ENCODE measurements around the gene MRPL4. TPM values are rescaled to one million over a fixed set of nuclear protein-coding genes. Genes with fewer than 3 reads are reported as not detected.

The MRPL4 gene
- polyA plus RNA-seq, 1 donor (not counting 4 experiments of a cell fraction or from before 2014, with no cell fraction given) = 29.4 TPM

- Histone ChIP-seq H3K4me3 (ENCODE audit: control insufficient read depth in 2 of 3, extremely low read depth in 1 of 3, insufficient read depth in 2 of 3, low read depth in 1 of 3, low read length in 3 of 3) (no peak overlapping the region), H3K4me2 (ENCODE audit: control insufficient read depth, extremely low read depth, insufficient read depth, low read depth, low read length) (no peak overlapping the region), H3K27me3 (ENCODE audit: control insufficient read depth, extremely low read depth, insufficient read depth, low read length) (no peaks in the 10 kb centered on the region), H3K9me1 (ENCODE audit: control insufficient read depth, extremely low read depth, insufficient read depth, low read length) (no peaks in the 10 kb centered on the region), H4K20me1 (ENCODE audit: control insufficient read depth, extremely low read depth, insufficient read depth, low read length) (no peaks in the 10 kb centered on the region), H3K4me1 (ENCODE audit: control insufficient read depth, extremely low read depth, insufficient read depth, low read length) (peaks cover 6% of the 10 kb centered on the region), H3K79me2 (ENCODE audit: control insufficient read depth, insufficient read depth, low read length) (no peaks in the 10 kb centered on the region), H2AFZ (ENCODE audit: control insufficient read depth, low read length) (no peak overlapping the region), H3K9me3 (ENCODE audit: control insufficient read depth, low read depth, low read length) (no peaks in the 10 kb centered on the region), H3K36me3 (ENCODE audit: control insufficient read depth in 2 of 2, extremely low read depth in 1 of 2, insufficient read depth in 2 of 2, low read length in 2 of 2) (peaks cover 5 to 7% of the 10 kb centered on the region in 2 experiments), H3K9ac (ENCODE audit: control insufficient read depth, extremely low read depth, insufficient read depth, low read length) (no peak overlapping the region), H3K27ac (ENCODE audit: control insufficient read depth, insufficient read depth, low read length) (no peak overlapping the region)
- no peak for TF ChIP-seq EZH2 (IDR thresholded peaks at IDR 0.05; ENCODE audit: low read length)
- TF ChIP-seq, protein P1, sequence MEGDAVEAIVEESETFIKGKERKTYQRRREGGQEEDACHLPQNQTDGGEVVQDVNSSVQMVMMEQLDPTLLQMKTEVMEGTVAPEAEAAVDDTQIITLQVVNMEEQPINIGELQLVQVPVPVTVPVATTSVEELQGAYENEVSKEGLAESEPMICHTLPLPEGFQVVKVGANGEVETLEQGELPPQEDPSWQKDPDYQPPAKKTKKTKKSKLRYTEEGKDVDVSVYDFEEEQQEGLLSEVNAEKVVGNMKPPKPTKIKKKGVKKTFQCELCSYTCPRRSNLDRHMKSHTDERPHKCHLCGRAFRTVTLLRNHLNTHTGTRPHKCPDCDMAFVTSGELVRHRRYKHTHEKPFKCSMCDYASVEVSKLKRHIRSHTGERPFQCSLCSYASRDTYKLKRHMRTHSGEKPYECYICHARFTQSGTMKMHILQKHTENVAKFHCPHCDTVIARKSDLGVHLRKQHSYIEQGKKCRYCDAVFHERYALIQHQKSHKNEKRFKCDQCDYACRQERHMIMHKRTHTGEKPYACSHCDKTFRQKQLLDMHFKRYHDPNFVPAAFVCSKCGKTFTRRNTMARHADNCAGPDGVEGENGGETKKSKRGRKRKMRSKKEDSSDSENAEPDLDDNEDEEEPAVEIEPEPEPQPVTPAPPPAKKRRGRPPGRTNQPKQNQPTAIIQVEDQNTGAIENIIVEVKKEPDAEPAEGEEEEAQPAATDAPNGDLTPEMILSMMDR (optimal IDR thresholded peaks at IDR 0.05 in 1 of 3, IDR thresholded peaks at IDR 0.05 in 1 of 3, conservative IDR thresholded peaks at IDR 0.05 in 1 of 3; ENCODE audit: extremely low read depth in 1 of 3, insufficient read depth in 2 of 3, low read length in 3 of 3) = no peak
- no peak for FAIRE-seq
- no peak for DNase-seq (ENCODE audit: low read depth, low spot score)
- dilution Hi-C loops (cut with MboI; ENCODE audit: extremely low pct_ligation_motif_present, low sequenced_read_pairs) = no loop called here
Measured at GRCh38 chr19:10305139-10305806, 53.3 kb downstream of the MRPL4 start.

DNA sequence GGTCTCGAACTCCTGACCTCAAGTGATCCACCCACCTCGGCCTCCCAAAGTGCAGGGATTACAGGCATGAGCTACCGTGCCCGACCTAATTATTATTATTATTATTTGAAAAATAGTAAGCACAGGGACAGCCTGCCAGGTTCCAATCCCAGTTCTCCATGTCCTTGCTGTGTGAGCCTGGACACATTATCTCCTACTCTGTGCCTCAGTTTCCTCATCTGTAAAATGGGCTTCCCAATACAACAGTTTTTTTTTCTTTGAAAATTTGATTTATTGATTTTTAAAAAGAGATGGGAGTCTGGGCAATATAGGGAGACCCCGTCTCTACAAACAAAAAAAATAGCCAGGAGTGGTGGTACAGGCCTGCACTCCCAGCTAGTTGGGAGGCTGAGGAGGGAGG, 54.3 kb downstream of the MRPL4 start:
- no peaks in the 10 kb centered on the region for H4K20me1 ChIP-seq (ENCODE audit: control insufficient read depth, extremely low read depth, insufficient read depth, low read length)
- DNase-seq (ENCODE audit: low read depth, low spot score) (no peak), FAIRE-seq (no peak)
- no peaks in the 10 kb centered on the region for H3K9me3 ChIP-seq (ENCODE audit: control insufficient read depth, low read depth, low read length)
- H3K4me3 ChIP-seq (ENCODE audit: control insufficient read depth in 2 of 3, extremely low read depth in 1 of 3, insufficient read depth in 2 of 3, low read depth in 1 of 3, low read length in 3 of 3) = no peak overlapping the region
- H3K9ac ChIP-seq (ENCODE audit: control insufficient read depth, extremely low read depth, insufficient read depth, low read length) = no peak overlapping the region
- dilution Hi-C loops (cut with MboI; ENCODE audit: extremely low pct_ligation_motif_present, low sequenced_read_pairs) = no loop called here
- H3K4me2 ChIP-seq (ENCODE audit: control insufficient read depth, extremely low read depth, insufficient read depth, low read depth, low read length) = no peak overlapping the region
- no peaks in the 10 kb centered on the region for H3K27me3 ChIP-seq (ENCODE audit: control insufficient read depth, extremely low read depth, insufficient read depth, low read length)
- peaks cover 8% of the 10 kb centered on the region in 2 experiments for H3K36me3 ChIP-seq (ENCODE audit: control insufficient read depth in 2 of 2, extremely low read depth in 1 of 2, insufficient read depth in 2 of 2, low read length in 2 of 2)
- TF ChIP-seq, protein P1 (optimal IDR thresholded peaks at IDR 0.05 in 1 of 3, IDR thresholded peaks at IDR 0.05 in 1 of 3, conservative IDR thresholded peaks at IDR 0.05 in 1 of 3; ENCODE audit: extremely low read depth in 1 of 3, insufficient read depth in 2 of 3, low read length in 3 of 3) = no peak
- no peak for TF ChIP-seq EZH2 (IDR thresholded peaks at IDR 0.05; ENCODE audit: low read length)
- peaks cover 6% of the 10 kb centered on the region for H3K4me1 ChIP-seq (ENCODE audit: control insufficient read depth, extremely low read depth, insufficient read depth, low read length)
- H3K27ac ChIP-seq (ENCODE audit: control insufficient read depth, insufficient read depth, low read length) = no peak overlapping the region
- H2AFZ ChIP-seq (ENCODE audit: control insufficient read depth, low read length) = no peak overlapping the region
- no peaks in the 10 kb centered on the region for H3K9me1 ChIP-seq (ENCODE audit: control insufficient read depth, extremely low read depth, insufficient read depth, low read length)
- no peaks in the 10 kb centered on the region for H3K79me2 ChIP-seq (ENCODE audit: control insufficient read depth, insufficient read depth, low read length)
